ENCODE results near the gene KRTAP17-1. TPM values are rescaled to one million over a fixed set of nuclear protein-coding genes. Genes with fewer than 3 reads are reported as not detected.

KRTAP17-1 gene
- total RNA-seq, 4 donors from 2014 or later: not detected

- Histone ChIP-seq H3K4me1 (peaks cover 0 to 4% (median 0%) of the 10 kb centered on the region in 4 donors), H3K27me3 (no peaks in the 10 kb centered on the region), H3K9me3 (peaks cover 0 to 15% (median 0%) of the 10 kb centered on the region in 4 donors), H3K36me3 (no peaks in the 10 kb centered on the region), H3K27ac (no peak overlapping the region), H3K4me3 (no peak overlapping the region)
- 60 to 69% methylated on average over 7 of the region's 7 CpGs for WGBS, 2 donors
- TF ChIP-seq CTCF (IDR thresholded peaks at IDR 0.05) (no peak), POLR2A (IDR thresholded peaks at IDR 0.05) (no peak), EP300 (IDR thresholded peaks at IDR 0.05) (no peak)
- no peak for DNase-seq (ENCODE audit: low spot score in 2 of 2)
Observed at GRCh38 chr17:41340934-41341861, 25.7 kb upstream of the KRTAP17-1 start.

- Histone ChIP-seq H3K9me3 (peaks cover 0 to 15% (median 0%) of the 10 kb centered on the region in 4 donors), H3K27ac (no peak overlapping the region), H3K4me1 (no peaks in the 10 kb centered on the region), H3K36me3 (no peaks in the 10 kb centered on the region), H3K27me3 (no peaks in the 10 kb centered on the region), H3K4me3 (no peak overlapping the region)
- TF ChIP-seq EP300 (IDR thresholded peaks at IDR 0.05) (no peak), CTCF (IDR thresholded peaks at IDR 0.05) (no peak), POLR2A (IDR thresholded peaks at IDR 0.05) (no peak)
- 13 to 31% methylated on average over 3 of the region's 3 CpGs for WGBS, 2 donors
- DNase-seq (ENCODE audit: low spot score in 2 of 2): no peak
Observed at GRCh38 chr17:41340494-41340893, 25.0 kb upstream of the KRTAP17-1 start.

GRCh38 chr17:41339571-41340172 lies 24.2 kb upstream of the KRTAP17-1 start:
- TF ChIP-seq CTCF (IDR thresholded peaks at IDR 0.05) (no peak), POLR2A (IDR thresholded peaks at IDR 0.05) (no peak), EP300 (IDR thresholded peaks at IDR 0.05) (no peak)
- Histone ChIP-seq H3K4me3 (no peak overlapping the region), H3K27ac (no peak overlapping the region), H3K36me3 (no peaks in the 10 kb centered on the region), H3K27me3 (no peaks in the 10 kb centered on the region), H3K9me3 (peaks cover 0 to 15% (median 0%) of the 10 kb centered on the region in 4 donors), H3K4me1 (no peaks in the 10 kb centered on the region)
- 71 to 73% methylated on average over 2 of the region's 2 CpGs for WGBS, 2 donors
- DNase-seq (ENCODE audit: low spot score in 2 of 2): no peak

GRCh38 chr17:41338961-41339485 lies 23.5 kb upstream of the KRTAP17-1 start:
- Histone ChIP-seq H3K27me3 (no peaks in the 10 kb centered on the region), H3K9me3 (peaks cover 0 to 15% (median 0%) of the 10 kb centered on the region in 4 donors), H3K4me3 (no peak overlapping the region), H3K4me1 (no peaks in the 10 kb centered on the region), H3K27ac (no peak overlapping the region), H3K36me3 (no peaks in the 10 kb centered on the region)
- WGBS, 2 donors: 54 to 57% methylated on average over 5 of the region's 5 CpGs
- TF ChIP-seq CTCF (IDR thresholded peaks at IDR 0.05) (no peak), POLR2A (IDR thresholded peaks at IDR 0.05) (no peak), EP300 (IDR thresholded peaks at IDR 0.05) (no peak)
- DNase-seq (ENCODE audit: low spot score in 2 of 2): no peak

GRCh38 chr17:41335747-41336146 lies 20.2 kb upstream of the KRTAP17-1 start:
- H3K36me3 ChIP-seq: no peaks in the 10 kb centered on the region
- TF ChIP-seq EP300 (IDR thresholded peaks at IDR 0.05) (no peak), CTCF (IDR thresholded peaks at IDR 0.05) (no peak), POLR2A (IDR thresholded peaks at IDR 0.05) (no peak)
- no peaks in the 10 kb centered on the region for H3K27me3 ChIP-seq
- no peak overlapping the region for H3K27ac ChIP-seq
- H3K9me3 ChIP-seq: no peaks in the 10 kb centered on the region
- H3K4me3 ChIP-seq: no peak overlapping the region
- no peak for DNase-seq (ENCODE audit: low spot score in 2 of 2)
- no peaks in the 10 kb centered on the region for H3K4me1 ChIP-seq
- WGBS, 2 donors: 94 to 96% methylated on average over 1 of the region's 1 CpG

Data from tibial nerve (tissue), 4 donors.